ENCODE measurements around the gene MTURN. TPM values are rescaled to one million over a fixed set of nuclear protein-coding genes. Genes with fewer than 3 reads are reported as not detected.

Gene MTURN
- total RNA-seq, 1 experiment from 2014 or later: 7.5 TPM

- ChIA-PET CTCF (interaction anchor here (0.6 to 2.0 kb wide), 8 partner anchors 9 to 340 kb away, joined by 3 to 9 read pairs (median 4); no protein-coding TSS in a partner anchor), POLR2A (interaction anchor here (0.7 to 1.4 kb wide), 2 partner anchors 9 to 13 kb away, joined by 3 to 9 read pairs; no protein-coding TSS in a partner anchor)
- H3K9me3 Mint-ChIP-seq (ENCODE audit: unreplicated experiment): no peaks in the 10 kb centered on the region
- H3K4me1 Mint-ChIP-seq (ENCODE audit: insufficient read depth, unreplicated experiment): no peaks in the 10 kb centered on the region
- no peak overlapping the region for H3K27ac Mint-ChIP-seq (ENCODE audit: low read depth, unreplicated experiment)
- no peak overlapping the region for H3K4me3 Mint-ChIP-seq (ENCODE audit: unreplicated experiment)
- intact Hi-C loops (cut with micrococcal nuclease): no loop called here
- BruUV-seq (replicated peaks): no TSS peak
- no peaks in the 10 kb centered on the region for H3K27me3 Mint-ChIP-seq (ENCODE audit: insufficient read depth, unreplicated experiment)
- no peak for DNase-seq (ENCODE audit: unreplicated experiment)
- no peak for TF ChIP-seq CTCF (IDR thresholded peaks at IDR 0.05; ENCODE audit: unreplicated experiment)
- no peaks in the 10 kb centered on the region for H3K36me3 Mint-ChIP-seq (ENCODE audit: insufficient read depth, unreplicated experiment)
Measured at GRCh38 chr7:30181736-30182522, 47.1 kb downstream of the MTURN start.

- TF ChIP-seq CTCF (IDR thresholded peaks at IDR 0.05; ENCODE audit: unreplicated experiment): no peak
- Mint-ChIP-seq H3K4me3 (ENCODE audit: unreplicated experiment) (no peak overlapping the region), H3K27ac (ENCODE audit: low read depth, unreplicated experiment) (no peak overlapping the region), H3K27me3 (ENCODE audit: insufficient read depth, unreplicated experiment) (no peaks in the 10 kb centered on the region), H3K36me3 (ENCODE audit: insufficient read depth, unreplicated experiment) (no peaks in the 10 kb centered on the region), H3K4me1 (ENCODE audit: insufficient read depth, unreplicated experiment) (no peaks in the 10 kb centered on the region), H3K9me3 (ENCODE audit: unreplicated experiment) (peaks cover 3% of the 10 kb centered on the region)
- BruUV-seq (replicated peaks): no TSS peak
- intact Hi-C loops (cut with micrococcal nuclease): no loop called here
- POLR2A ChIA-PET: interaction anchor here (1.4 kb wide), 1 partner anchor 9 kb away, joined by 9 read pairs; no protein-coding TSS in a partner anchor
- CTCF ChIA-PET: interaction anchor here (0.6 to 2.0 kb wide), 7 partner anchors 10 to 339 kb away, joined by 3 to 9 read pairs (median 4); no protein-coding TSS in a partner anchor
- DNase-seq (ENCODE audit: unreplicated experiment): no peak
Measured at GRCh38 chr7:30182814-30183213, 48.0 kb downstream of the MTURN start.

- no peak overlapping the region for H3K27ac Mint-ChIP-seq (ENCODE audit: low read depth, unreplicated experiment)
- ChIA-PET CTCF (interaction anchor here (0.7 to 2.0 kb wide), 3 partner anchors 9 to 20 kb away, joined by 3 to 8 read pairs (median 3); no protein-coding TSS in a partner anchor), POLR2A (interaction anchor here (1.4 kb wide), 1 partner anchor 11 kb away, joined by 9 read pairs; no protein-coding TSS in a partner anchor)
- H3K4me3 Mint-ChIP-seq (ENCODE audit: unreplicated experiment): no peak overlapping the region
- no peaks in the 10 kb centered on the region for H3K27me3 Mint-ChIP-seq (ENCODE audit: insufficient read depth, unreplicated experiment)
- H3K36me3 Mint-ChIP-seq (ENCODE audit: insufficient read depth, unreplicated experiment): no peaks in the 10 kb centered on the region
- H3K4me1 Mint-ChIP-seq (ENCODE audit: insufficient read depth, unreplicated experiment): no peaks in the 10 kb centered on the region
- intact Hi-C loops (cut with micrococcal nuclease): no loop called here
- BruUV-seq (replicated peaks): no TSS peak
- peaks cover 9% of the 10 kb centered on the region for H3K9me3 Mint-ChIP-seq (ENCODE audit: unreplicated experiment)
- DNase-seq (ENCODE audit: unreplicated experiment): no peak
- TF ChIP-seq CTCF (IDR thresholded peaks at IDR 0.05; ENCODE audit: unreplicated experiment): no peak
Measured at GRCh38 chr7:30183749-30184369, 49.1 kb downstream of the MTURN start.

GRCh38 chr7:30184791-30185487, 50.2 kb downstream of the MTURN start:
- Mint-ChIP-seq H3K9me3 (ENCODE audit: unreplicated experiment) (peaks cover 9% of the 10 kb centered on the region), H3K4me3 (ENCODE audit: unreplicated experiment) (no peak overlapping the region), H3K27me3 (ENCODE audit: insufficient read depth, unreplicated experiment) (no peaks in the 10 kb centered on the region), H3K36me3 (ENCODE audit: insufficient read depth, unreplicated experiment) (no peaks in the 10 kb centered on the region), H3K4me1 (ENCODE audit: insufficient read depth, unreplicated experiment) (no peaks in the 10 kb centered on the region), H3K27ac (ENCODE audit: low read depth, unreplicated experiment) (no peak overlapping the region)
- no TSS peak for BruUV-seq (replicated peaks)
- intact Hi-C loops (cut with micrococcal nuclease): no loop called here
- POLR2A ChIA-PET: no interaction called here
- DNase-seq (ENCODE audit: unreplicated experiment): no peak
- no peak for TF ChIP-seq CTCF (IDR thresholded peaks at IDR 0.05; ENCODE audit: unreplicated experiment)
- CTCF ChIA-PET: interaction anchor here (0.7 to 1.1 kb wide), 2 partner anchors 8 to 787 kb away, joined by 3 read pairs; no protein-coding TSS in a partner anchor
